Liver (tissue), 3 donors: Measurements from ENCODE around the gene MCTP2.

Source experiments
- FOXA1 ChIP-seq: IDR thresholded peaks from 2 replicates; pipeline ENCODE4 v1.6.1; 2016; ENCODE audit warnings: antibody characterized with exemption
- FOXA2 ChIP-seq: IDR thresholded peaks from 2 replicates; pipeline ENCODE4 v1.6.1; 2016; ENCODE audit warnings: antibody characterized with exemption
- TAF1 ChIP-seq: conservative IDR thresholded peaks from 2 replicates; pipeline ENCODE4 v1.6.1; 2016; ENCODE audit warnings: antibody characterized with exemption, mild to moderate bottlenecking
- YY1 ChIP-seq: IDR thresholded peaks from 2 replicates; pipeline ENCODE4 v1.6.1; 2016; ENCODE audit warnings: antibody characterized with exemption, mild to moderate bottlenecking
- TF ChIP-seq, protein P1 (sequence below): fragments of 150-350 bp; IDR thresholded peaks from 2 replicates; pipeline ENCODE4 v1.5.1; 2017; ENCODE audit warnings: improper control_type of control experiment, low read depth, low read length; ENCODE audit not compliant: missing input control
- TF ChIP-seq, protein P2 (sequence below): IDR thresholded peaks from 2 replicates; pipeline ENCODE4 v1.6.1; 2016; ENCODE audit warnings: antibody characterized with exemption, mild to moderate bottlenecking
- TF ChIP-seq, protein P3 (sequence below): IDR thresholded peaks from 2 replicates; pipeline ENCODE4 v1.6.1; 2016; ENCODE audit warnings: antibody characterized with exemption
- TF ChIP-seq, protein P4 (sequence below): IDR thresholded peaks from 2 replicates; pipeline ENCODE4 v1.6.1; 2016; ENCODE audit warnings: antibody characterized with exemption
- donor health status: healthy.
- donor health status: healthy.

- no peak for TF ChIP-seq FOXA1
- TF ChIP-seq, protein P1, sequence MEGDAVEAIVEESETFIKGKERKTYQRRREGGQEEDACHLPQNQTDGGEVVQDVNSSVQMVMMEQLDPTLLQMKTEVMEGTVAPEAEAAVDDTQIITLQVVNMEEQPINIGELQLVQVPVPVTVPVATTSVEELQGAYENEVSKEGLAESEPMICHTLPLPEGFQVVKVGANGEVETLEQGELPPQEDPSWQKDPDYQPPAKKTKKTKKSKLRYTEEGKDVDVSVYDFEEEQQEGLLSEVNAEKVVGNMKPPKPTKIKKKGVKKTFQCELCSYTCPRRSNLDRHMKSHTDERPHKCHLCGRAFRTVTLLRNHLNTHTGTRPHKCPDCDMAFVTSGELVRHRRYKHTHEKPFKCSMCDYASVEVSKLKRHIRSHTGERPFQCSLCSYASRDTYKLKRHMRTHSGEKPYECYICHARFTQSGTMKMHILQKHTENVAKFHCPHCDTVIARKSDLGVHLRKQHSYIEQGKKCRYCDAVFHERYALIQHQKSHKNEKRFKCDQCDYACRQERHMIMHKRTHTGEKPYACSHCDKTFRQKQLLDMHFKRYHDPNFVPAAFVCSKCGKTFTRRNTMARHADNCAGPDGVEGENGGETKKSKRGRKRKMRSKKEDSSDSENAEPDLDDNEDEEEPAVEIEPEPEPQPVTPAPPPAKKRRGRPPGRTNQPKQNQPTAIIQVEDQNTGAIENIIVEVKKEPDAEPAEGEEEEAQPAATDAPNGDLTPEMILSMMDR: no peak
- no peak for TF ChIP-seq TAF1
- TF ChIP-seq, protein P2, sequence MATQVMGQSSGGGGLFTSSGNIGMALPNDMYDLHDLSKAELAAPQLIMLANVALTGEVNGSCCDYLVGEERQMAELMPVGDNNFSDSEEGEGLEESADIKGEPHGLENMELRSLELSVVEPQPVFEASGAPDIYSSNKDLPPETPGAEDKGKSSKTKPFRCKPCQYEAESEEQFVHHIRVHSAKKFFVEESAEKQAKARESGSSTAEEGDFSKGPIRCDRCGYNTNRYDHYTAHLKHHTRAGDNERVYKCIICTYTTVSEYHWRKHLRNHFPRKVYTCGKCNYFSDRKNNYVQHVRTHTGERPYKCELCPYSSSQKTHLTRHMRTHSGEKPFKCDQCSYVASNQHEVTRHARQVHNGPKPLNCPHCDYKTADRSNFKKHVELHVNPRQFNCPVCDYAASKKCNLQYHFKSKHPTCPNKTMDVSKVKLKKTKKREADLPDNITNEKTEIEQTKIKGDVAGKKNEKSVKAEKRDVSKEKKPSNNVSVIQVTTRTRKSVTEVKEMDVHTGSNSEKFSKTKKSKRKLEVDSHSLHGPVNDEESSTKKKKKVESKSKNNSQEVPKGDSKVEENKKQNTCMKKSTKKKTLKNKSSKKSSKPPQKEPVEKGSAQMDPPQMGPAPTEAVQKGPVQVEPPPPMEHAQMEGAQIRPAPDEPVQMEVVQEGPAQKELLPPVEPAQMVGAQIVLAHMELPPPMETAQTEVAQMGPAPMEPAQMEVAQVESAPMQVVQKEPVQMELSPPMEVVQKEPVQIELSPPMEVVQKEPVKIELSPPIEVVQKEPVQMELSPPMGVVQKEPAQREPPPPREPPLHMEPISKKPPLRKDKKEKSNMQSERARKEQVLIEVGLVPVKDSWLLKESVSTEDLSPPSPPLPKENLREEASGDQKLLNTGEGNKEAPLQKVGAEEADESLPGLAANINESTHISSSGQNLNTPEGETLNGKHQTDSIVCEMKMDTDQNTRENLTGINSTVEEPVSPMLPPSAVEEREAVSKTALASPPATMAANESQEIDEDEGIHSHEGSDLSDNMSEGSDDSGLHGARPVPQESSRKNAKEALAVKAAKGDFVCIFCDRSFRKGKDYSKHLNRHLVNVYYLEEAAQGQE: no peak
- TF ChIP-seq, protein P3, sequence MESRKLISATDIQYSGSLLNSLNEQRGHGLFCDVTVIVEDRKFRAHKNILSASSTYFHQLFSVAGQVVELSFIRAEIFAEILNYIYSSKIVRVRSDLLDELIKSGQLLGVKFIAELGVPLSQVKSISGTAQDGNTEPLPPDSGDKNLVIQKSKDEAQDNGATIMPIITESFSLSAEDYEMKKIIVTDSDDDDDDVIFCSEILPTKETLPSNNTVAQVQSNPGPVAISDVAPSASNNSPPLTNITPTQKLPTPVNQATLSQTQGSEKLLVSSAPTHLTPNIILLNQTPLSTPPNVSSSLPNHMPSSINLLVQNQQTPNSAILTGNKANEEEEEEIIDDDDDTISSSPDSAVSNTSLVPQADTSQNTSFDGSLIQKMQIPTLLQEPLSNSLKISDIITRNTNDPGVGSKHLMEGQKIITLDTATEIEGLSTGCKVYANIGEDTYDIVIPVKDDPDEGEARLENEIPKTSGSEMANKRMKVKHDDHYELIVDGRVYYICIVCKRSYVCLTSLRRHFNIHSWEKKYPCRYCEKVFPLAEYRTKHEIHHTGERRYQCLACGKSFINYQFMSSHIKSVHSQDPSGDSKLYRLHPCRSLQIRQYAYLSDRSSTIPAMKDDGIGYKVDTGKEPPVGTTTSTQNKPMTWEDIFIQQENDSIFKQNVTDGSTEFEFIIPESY: no peak
- TF ChIP-seq, protein P4, sequence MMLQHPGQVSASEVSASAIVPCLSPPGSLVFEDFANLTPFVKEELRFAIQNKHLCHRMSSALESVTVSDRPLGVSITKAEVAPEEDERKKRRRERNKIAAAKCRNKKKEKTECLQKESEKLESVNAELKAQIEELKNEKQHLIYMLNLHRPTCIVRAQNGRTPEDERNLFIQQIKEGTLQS: no peak
- TF ChIP-seq YY1: no peak
- no peak for TF ChIP-seq FOXA2
Observed at GRCh38 chr15:94480289-94480834, 249.0 kb downstream of the MCTP2 start.
